ENCODE data around the gene CGREF1.
"Not testable (repeated sequence)": the region's sequence is repeated elsewhere in the genome, so short reads cannot be mapped to it uniquely, and the experiment has no call there.

Gene CGREF1

GRCh38 chr2:27086090-27086723, 32.7 kb downstream of the CGREF1 start:
- FAIRE-seq: no peak

- FAIRE-seq: no peak
Observed at GRCh38 chr2:27085673-27086089, 33.2 kb downstream of the CGREF1 start.

GRCh38 chr2:27085062-27085672, 33.8 kb downstream of the CGREF1 start:
- FAIRE-seq: no peak

- FAIRE-seq: no peak
Observed at GRCh38 chr2:27084297-27085061, 34.4 kb downstream of the CGREF1 start.

- FAIRE-seq: no peak
Observed at GRCh38 chr2:27083410-27084296, 35.3 kb downstream of the CGREF1 start.

GRCh38 chr2:27082773-27083409, 36.0 kb downstream of the CGREF1 start:
- no peak for FAIRE-seq

GRCh38 chr2:27081984-27082772, 36.8 kb downstream of the CGREF1 start:
- FAIRE-seq: no peak

- no peak for FAIRE-seq
Observed at GRCh38 chr2:27080603-27080936, 38.4 kb downstream of the CGREF1 start.

- no peak for FAIRE-seq
Observed at GRCh38 chr2:27080140-27080469, 38.8 kb downstream of the CGREF1 start.

- FAIRE-seq: no peak
Observed at GRCh38 chr2:27079233-27080139, 39.4 kb downstream of the CGREF1 start.

GRCh38 chr2:27078267-27079194, 40.4 kb downstream of the CGREF1 start, which contains the start of gene EMILIN1:
TSS of gene EMILIN1 (plus strand) at chr2:27078615. CDS start at chr2:27079066, 451 bp downstream.
- FAIRE-seq: no peak

GRCh38 chr2:27077231-27077630, 41.7 kb downstream of the CGREF1 start:
- no peak for FAIRE-seq

- FAIRE-seq: no peak
Observed at GRCh38 chr2:27076323-27076722, 42.6 kb downstream of the CGREF1 start.

- FAIRE-seq: not testable (repeated sequence)
Observed at GRCh38 chr2:27075566-27075871, 43.4 kb downstream of the CGREF1 start.

GRCh38 chr2:27074738-27075565, 44.0 kb downstream of the CGREF1 start:
- no peak for FAIRE-seq

GRCh38 chr2:27073782-27074181, 45.1 kb downstream of the CGREF1 start:
- no peak for FAIRE-seq

- FAIRE-seq: no peak
Observed at GRCh38 chr2:27072920-27073319, 46.0 kb downstream of the CGREF1 start.

- no peak for FAIRE-seq
Observed at GRCh38 chr2:27071990-27072830, 46.7 kb downstream of the CGREF1 start.

Data from A204.1 (cell line).